Measurements from ENCODE around the gene ANKRD16.

GRCh38 chr10:5830629-5831445 lies 58.9 kb downstream of the ANKRD16 start:
- no peak for TF ChIP-seq CTCF (IDR thresholded peaks at IDR 0.05)
- no peak for TF ChIP-seq POLR2A (IDR thresholded peaks at IDR 0.05)
